Neural cell (in vitro differentiated cells): ENCODE results near the gene KPNA1. TPM values are rescaled to one million over a fixed set of nuclear protein-coding genes. Genes with fewer than 3 reads are reported as not detected.

Source experiments
- H2AFZ ChIP-seq: fragments of 200-600, 300-800 bp; sonication (generic), shearing (Covaris generic); 2 replicates; pipeline ENCODE4 v1.6.0; 2014; ENCODE audit warnings: low read depth, mild to moderate bottlenecking, antibody characterized with exemption, low read length, moderate library complexity
- H3F3A ChIP-seq: fragments of 200-600 bp; shearing (Covaris generic); 2 replicates; pipeline ENCODE4 v1.6.1; 2016; ENCODE audit warnings: mild to moderate bottlenecking, moderate library complexity, mixed read lengths, antibody characterized with exemption, low read length; ENCODE audit not compliant: insufficient read depth, poor library complexity, severe bottlenecking
- H3K27ac ChIP-seq: fragments of 200-600, 300-800 bp; sonication (generic), shearing (Covaris generic); 2 replicates; pipeline ENCODE4 v1.5.1; 2014; ENCODE audit warnings: mild to moderate bottlenecking, low read length, moderate library complexity
- H3K27me3 ChIP-seq: fragments of 300-800, 200-600 bp; sonication (generic), shearing (Covaris generic); 2 replicates; pipeline ENCODE4 v1.6.0; 2014; ENCODE audit warnings: mild to moderate bottlenecking, low read depth, low read length, moderate library complexity; ENCODE audit not compliant: insufficient read depth
- H3K36me3 ChIP-seq: fragments of 300-800, 200-600 bp; sonication (generic), shearing (Covaris generic); 2 replicates; pipeline ENCODE4 v1.5.1; 2014; ENCODE audit warnings: mild to moderate bottlenecking, antibody characterized with exemption, low read length, moderate library complexity; ENCODE audit not compliant: insufficient read depth
- H3K4me2 ChIP-seq: fragments of 300-800, 200-600 bp; sonication (generic), shearing (Covaris generic); 2 replicates; pipeline ENCODE4 v1.6.0; 2014; ENCODE audit warnings: mild to moderate bottlenecking, low read length
- H3K4me3 ChIP-seq: fragments of 300-800, 200-600 bp; sonication (generic), shearing (Covaris generic); 2 replicates; pipeline ENCODE4 v1.5.1; 2014; ENCODE audit warnings: mild to moderate bottlenecking, low read length, moderate library complexity
- H3K79me2 ChIP-seq: fragments of 200-600 bp; shearing (Covaris generic); replicated peaks from 2 replicates; pipeline ENCODE4 v1.6.0; 2014; ENCODE audit warnings: mild to moderate bottlenecking, low read length, moderate library complexity; ENCODE audit not compliant: insufficient read depth
- H3K9ac ChIP-seq: fragments of 300-800, 200-600 bp; sonication (generic), shearing (Covaris generic); 2 replicates; pipeline ENCODE4 v1.6.1; 2016; ENCODE audit warnings: mild to moderate bottlenecking, low read length, mixed read lengths
- H3K9me2 ChIP-seq: fragments of 200-600 bp; shearing (Covaris generic); 2 replicates; pipeline ENCODE4 v1.6.1; 2016; ENCODE audit warnings: mild to moderate bottlenecking, low read length, mixed read lengths; ENCODE audit not compliant: insufficient read depth
- H3K9me3 ChIP-seq: fragments of 200-600, 300-800 bp; sonication (generic), shearing (Covaris generic); 2 replicates; pipeline ENCODE4 v1.6.1; 2016; ENCODE audit warnings: mild to moderate bottlenecking, mixed run types, low read length, moderate library complexity, mixed read lengths
- H4K20me1 ChIP-seq: fragments of 200-600 bp; shearing (Covaris generic); 2 replicates; pipeline ENCODE4 v1.6.1; 2016; ENCODE audit warnings: mild to moderate bottlenecking, mixed run types; ENCODE audit not compliant: insufficient read depth
- CTCF ChIP-seq: fragments of 450-650 bp; IDR thresholded peaks from 2 replicates; pipeline ENCODE4 v1.5.1; 2014; ENCODE audit warnings: antibody characterized with exemption, mild to moderate bottlenecking, moderate library complexity; ENCODE audit not compliant: poor library complexity, severe bottlenecking
- EP300 ChIP-seq: fragments of 450-650 bp; conservative IDR thresholded peaks from 2 replicates; pipeline ENCODE4 v1.6.1; 2014; ENCODE audit warnings: antibody characterized with exemption, mild to moderate bottlenecking, moderate library complexity; ENCODE audit not compliant: poor library complexity, severe bottlenecking
- EZH2 ChIP-seq: fragments of 200-600, 300-800 bp; shearing (Covaris generic), sonication (generic); IDR thresholded peaks from 2 replicates; pipeline ENCODE4 v1.6.1; 2014; ENCODE audit warnings: antibody characterized with exemption, low read length, borderline replicate concordance, mild to moderate bottlenecking; ENCODE audit not compliant: insufficient read depth, poor library complexity, severe bottlenecking
- MXI1 ChIP-seq: fragments of 450-650 bp; conservative IDR thresholded peaks from 2 replicates; pipeline ENCODE4 v1.6.1; 2014; ENCODE audit warnings: antibody characterized with exemption, mild to moderate bottlenecking; ENCODE audit not compliant: poor library complexity, severe bottlenecking
- POLR2AphosphoS5 ChIP-seq: IDR thresholded peaks from 2 replicates; pipeline ENCODE4 v1.6.1; 2012
- RAD21 ChIP-seq: fragments of 450-650 bp; conservative IDR thresholded peaks from 2 replicates; pipeline ENCODE4 v1.6.1; 2014; ENCODE audit warnings: antibody characterized with exemption, mild to moderate bottlenecking, moderate library complexity
- REST ChIP-seq: IDR thresholded peaks from 2 replicates; pipeline ENCODE4 v1.6.1; 2012; ENCODE audit warnings: borderline replicate concordance
- SMC3 ChIP-seq: fragments of 450-650 bp; conservative IDR thresholded peaks from 2 replicates; pipeline ENCODE4 v1.6.1; 2014; ENCODE audit warnings: antibody characterized with exemption, mild to moderate bottlenecking, moderate library complexity; ENCODE audit not compliant: poor library complexity
- TAF1 ChIP-seq: IDR thresholded peaks from 2 replicates; pipeline ENCODE4 v1.6.1; 2012; ENCODE audit warnings: low read depth
- polyA plus RNA-seq: library from polyadenylated mRNA; depleted of rRNA; stranded (reverse); fragments of >200 nt; gene quantifications from 2 replicates; pipeline ENCODE4 v1.2.3, GENCODE V29; 2014

Gene KPNA1
- polyA plus RNA-seq, 1 donor from 2014 or later = 35.8 TPM

GRCh38 chr3:122464659-122465058, 50.1 kb downstream of the KPNA1 start:
- Histone ChIP-seq H3K9me2 (no peaks in the 10 kb centered on the region), H4K20me1 (no peaks in the 10 kb centered on the region), H3K79me2 (peaks cover 3% of the 10 kb centered on the region), H3K4me2 (no peak overlapping the region), H3K9ac (no peak overlapping the region), H3K27me3 (no peaks in the 10 kb centered on the region), H3K9me3 (no peaks in the 10 kb centered on the region), H3K36me3 (no peaks in the 10 kb centered on the region), H3K4me3 (no peak overlapping the region), H3F3A (no peaks in the 10 kb centered on the region), H3K27ac (no peak overlapping the region), H2AFZ (no peak overlapping the region)
- no peak for TF ChIP-seq POLR2AphosphoS5
- TF ChIP-seq SMC3 = no peak
- no peak for TF ChIP-seq MXI1
- no peak for TF ChIP-seq TAF1
- TF ChIP-seq EP300 = no peak
- no peak for TF ChIP-seq REST
- TF ChIP-seq EZH2 = no peak
- TF ChIP-seq CTCF = no peak
- no peak for TF ChIP-seq RAD21

- Histone ChIP-seq H2AFZ (no peak overlapping the region), H3K9me2 (no peaks in the 10 kb centered on the region), H3K4me3 (no peak overlapping the region), H3K9ac (no peak overlapping the region), H3K4me2 (no peak overlapping the region), H3K36me3 (no peaks in the 10 kb centered on the region), H3K79me2 (no peaks in the 10 kb centered on the region), H3K27ac (no peak overlapping the region), H3F3A (no peaks in the 10 kb centered on the region), H3K27me3 (no peaks in the 10 kb centered on the region), H4K20me1 (no peaks in the 10 kb centered on the region), H3K9me3 (no peaks in the 10 kb centered on the region)
- no peak for TF ChIP-seq EP300
- TF ChIP-seq POLR2AphosphoS5 = no peak
- no peak for TF ChIP-seq REST
- TF ChIP-seq EZH2 = no peak
- TF ChIP-seq RAD21 = no peak
- TF ChIP-seq MXI1 = no peak
Observed at GRCh38 chr3:122462406-122462805, 52.3 kb downstream of the KPNA1 start.
